22Rv1 (cell line): ENCODE results near the gene CAPN10.

ENCODE experiments used
- H3K27ac ChIP-seq: fragments of 450-650 bp; 2 replicates; pipeline ENCODE4 v1.5.1; 2017
- CTCF ChIP-seq: fragments of 450-650 bp; IDR thresholded peaks from 2 replicates; pipeline ENCODE4 v1.5.1; 2017; ENCODE audit warnings: mild to moderate bottlenecking
- ZFX ChIP-seq: fragments of 450-650 bp; IDR thresholded peaks from 2 replicates; pipeline ENCODE4 v1.6.1; 2017; ENCODE audit warnings: antibody characterized with exemption, borderline replicate concordance

Gene CAPN10

GRCh38 chr2:240593703-240594451 lies 7.3 kb downstream of the CAPN10 start:
- no peak overlapping the region for H3K27ac ChIP-seq
- TF ChIP-seq ZFX (no peak), CTCF (no peak)

DNA sequence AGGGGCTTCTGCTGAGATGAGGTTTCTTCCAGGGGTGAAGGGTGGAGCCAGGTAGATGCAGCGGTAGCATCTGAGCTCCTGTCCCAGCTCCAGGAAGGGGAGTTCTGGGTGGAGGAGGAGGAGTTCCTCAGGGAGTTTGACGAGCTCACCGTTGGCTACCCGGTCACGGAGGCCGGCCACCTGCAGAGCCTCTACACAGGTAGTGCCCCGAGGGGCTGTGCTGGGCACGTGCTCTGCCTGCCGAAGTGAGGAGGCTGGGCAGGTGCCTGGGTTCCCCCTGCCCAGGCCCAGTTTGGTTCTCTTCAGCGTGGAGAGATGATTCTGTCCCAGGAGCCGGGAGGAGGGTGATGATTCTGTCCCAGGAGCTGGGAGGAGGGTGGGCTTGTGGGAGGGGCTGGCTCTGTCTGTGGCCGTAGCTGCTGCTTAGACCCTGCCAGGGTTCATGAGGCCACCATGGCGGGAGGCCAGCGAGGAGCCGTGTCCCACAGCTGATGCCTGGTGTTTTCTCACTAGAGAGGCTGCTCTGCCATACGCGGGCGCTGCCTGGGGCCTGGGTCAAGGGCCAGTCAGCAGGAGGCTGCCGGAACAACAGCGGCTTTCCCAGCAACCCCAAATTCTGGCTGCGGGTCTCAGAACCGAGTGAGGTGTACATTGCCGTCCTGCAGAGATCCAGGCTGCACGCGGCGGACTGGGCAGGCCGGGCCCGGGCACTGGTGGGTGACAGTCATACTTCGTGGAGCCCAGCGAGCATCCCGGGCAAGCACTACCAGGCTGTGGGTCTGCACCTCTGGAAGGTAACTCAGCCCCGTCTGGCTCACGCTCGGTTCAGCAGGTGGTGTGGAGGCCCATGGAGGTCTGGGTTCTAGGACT lies 8.2 kb downstream of the CAPN10 start:
- H3K27ac ChIP-seq: no peak overlapping the region
- TF ChIP-seq ZFX (no peak), CTCF (no peak)

GRCh38 chr2:240595381-240596079 lies 9.0 kb downstream of the CAPN10 start:
- no peak for TF ChIP-seq ZFX
- peak; percentile 51 for TF ChIP-seq CTCF
- no peak overlapping the region for H3K27ac ChIP-seq

DNA sequence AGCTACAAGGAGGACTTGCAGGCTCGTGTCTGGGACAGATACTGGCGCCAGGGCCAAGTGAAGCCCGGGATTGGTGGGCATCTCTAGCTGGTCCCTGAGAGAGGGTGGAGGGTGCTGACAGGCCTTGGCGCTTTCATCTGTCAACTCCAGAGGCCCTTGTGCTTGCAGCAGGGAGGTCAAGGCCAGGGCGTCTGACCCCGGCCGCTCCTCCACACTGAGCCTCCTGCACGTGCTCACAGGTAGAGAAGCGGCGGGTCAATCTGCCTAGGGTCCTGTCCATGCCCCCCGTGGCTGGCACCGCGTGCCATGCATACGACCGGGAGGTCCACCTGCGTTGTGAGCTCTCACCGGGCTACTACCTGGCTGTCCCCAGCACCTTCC lies 9.5 kb downstream of the CAPN10 start:
- TF ChIP-seq ZFX (no peak), CTCF (no peak)
- no peak overlapping the region for H3K27ac ChIP-seq

DNA sequence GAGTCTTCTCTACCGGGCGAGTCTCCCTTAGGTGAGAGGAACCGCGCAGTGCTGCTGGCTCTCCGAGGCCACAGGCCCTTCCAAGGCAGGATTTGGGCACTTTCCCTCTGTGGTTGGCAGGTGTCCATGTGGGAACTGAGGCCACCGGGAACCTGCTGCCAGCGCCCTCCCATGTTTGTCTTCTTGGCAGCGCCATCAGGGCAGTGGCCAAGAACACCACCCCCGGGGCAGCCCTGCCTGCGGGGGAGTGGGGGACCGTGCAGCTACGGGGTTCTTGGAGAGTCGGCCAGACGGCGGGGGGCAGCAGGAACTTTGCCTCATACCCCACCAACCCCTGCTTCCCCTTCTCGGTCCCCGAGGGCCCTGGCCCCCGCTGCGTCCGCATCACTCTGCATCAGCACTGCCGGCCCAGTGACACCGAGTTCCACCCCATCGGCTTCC lies 10.0 kb downstream of the CAPN10 start:
- no peak for TF ChIP-seq CTCF
- no peak overlapping the region for H3K27ac ChIP-seq

DNA sequence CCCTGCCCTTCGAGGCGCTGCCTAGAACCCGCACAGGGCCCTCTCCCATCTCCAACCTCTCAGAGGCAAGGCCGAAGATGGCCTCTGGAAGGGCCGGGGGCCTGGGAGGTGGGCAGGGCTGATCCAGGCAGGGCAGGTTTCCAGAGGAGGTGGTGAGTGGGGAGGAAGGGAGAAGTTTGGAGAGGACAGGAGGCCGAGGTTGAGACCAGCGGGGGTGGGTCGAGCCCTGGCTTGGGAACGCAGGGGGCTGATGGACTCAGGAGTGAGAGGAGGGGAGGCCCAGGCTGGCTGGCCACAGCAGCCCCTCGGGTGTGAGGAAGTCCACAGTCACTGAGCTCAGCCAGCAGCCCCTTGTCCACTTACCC lies 10.5 kb downstream of the CAPN10 start:
- H3K27ac ChIP-seq: no peak overlapping the region
- no peak for TF ChIP-seq ZFX
- TF ChIP-seq CTCF: no peak
